Endothelial cell of umbilical vein (primary cell): ENCODE measurements around the gene UQCRHL. TPM values are rescaled to one million over a fixed set of nuclear protein-coding genes. Genes with fewer than 3 reads are reported as not detected.

Experiments
- BruUV-seq: library from RNA; stranded (reverse); fragments of 400-500 nt; replicated peaks from 2 replicates; lab custom pipeline; 2021; lab: Mats Ljungman, UMichigan
- CTCF ChIA-PET: fragments of 300-600, 350-600 bp; sonication (Branson Sonifier 250); formaldehyde crosslinking; loops from one replicate; lab custom pipeline; 2021; ENCODE audit warnings: antibody characterized with exemption, inconsistent platforms; lab: Charles Lee
- POLR2A ChIA-PET: fragments of 300-600, 350-600 bp; sonication (Branson Sonifier 250); formaldehyde crosslinking; loops from one replicate; lab custom pipeline; 2021; ENCODE audit warnings: antibody characterized with exemption, inconsistent platforms; lab: Charles Lee
- DNase-seq: peaks from one replicate; pipeline ENCODE4 v3.0.0-alpha.2; 2011; ENCODE audit warnings: low read depth, low spot score
- FAIRE-seq: peaks from 2 replicates; lab custom pipeline; 2011; peaks lifted over from hg19 to GRCh38; lab: Jason Lieb, UNC
- H2AFZ ChIP-seq: 2 replicates; pipeline ENCODE4 v1.6.0; 2012; ENCODE audit warnings: low read depth, low read length, control low read depth, inconsistent platforms
- H3K27ac ChIP-seq: 2 replicates; pipeline ENCODE4 v1.5.1; 2011; ENCODE audit warnings: low read depth, mild to moderate bottlenecking, control low read depth, low read length, moderate library complexity; ENCODE audit not compliant: insufficient read depth
- H3K27me3 ChIP-seq, 2 experiments: 2 replicates each; pipeline versions ENCODE4 v1.6.0 to v1.6.1; 2011; ENCODE audit warnings: low read length in 2 of 2, mixed read lengths in 1 of 2; ENCODE audit not compliant: control insufficient read depth in 2 of 2, insufficient read depth in 2 of 2
- H3K36me3 ChIP-seq, 2 experiments: 2 replicates in 1 of 2; 3 replicates in 1 of 2; pipeline ENCODE4 v1.5.1; 2011; ENCODE audit warnings: low read length in 2 of 2, mild to moderate bottlenecking in 1 of 2, moderate library complexity in 1 of 2; ENCODE audit not compliant: control insufficient read depth in 2 of 2, insufficient read depth in 2 of 2; ENCODE audit errors: extremely low read depth in 1 of 2
- H3K4me1 ChIP-seq: 3 replicates; pipeline ENCODE4 v1.5.1; 2011; ENCODE audit warnings: mild to moderate bottlenecking, low read length; ENCODE audit not compliant: control insufficient read depth, insufficient read depth; ENCODE audit errors: extremely low read depth
- H3K4me2 ChIP-seq: 2 replicates; pipeline ENCODE4 v1.6.1; 2011; ENCODE audit warnings: low read length, control low read depth, mixed read lengths; ENCODE audit not compliant: insufficient read depth
- H3K4me3 ChIP-seq, 3 experiments: fragments of 200-600 bp in 1 of 3; sonication (generic), shearing (Covaris generic) in 1 of 3; replicated peaks in 1 of 3; 2 replicates each; pipeline ENCODE4 v1.5.1; 2011 to 2016; ENCODE audit warnings: control low read depth in 3 of 3, low read length in 3 of 3, mild to moderate bottlenecking in 2 of 3, inconsistent platforms in 1 of 3, low read depth in 1 of 3, moderate library complexity in 1 of 3; ENCODE audit not compliant: insufficient read depth in 1 of 3
- H3K79me2 ChIP-seq: 2 replicates; pipeline ENCODE4 v1.6.0; 2012; ENCODE audit warnings: low read length, inconsistent platforms; ENCODE audit not compliant: control insufficient read depth, insufficient read depth
- H3K9ac ChIP-seq: replicated peaks from 2 replicates; pipeline ENCODE3; 2011; ENCODE audit warnings: low read length, control low read depth; ENCODE audit not compliant: insufficient read depth; ENCODE audit errors: extremely low read depth
- H3K9me1 ChIP-seq: replicated peaks from 3 replicates; pipeline ENCODE4 v1.6.0; 2011; ENCODE audit warnings: mild to moderate bottlenecking, low read length; ENCODE audit not compliant: control insufficient read depth, insufficient read depth; ENCODE audit errors: extremely low read depth
- H3K9me3 ChIP-seq: replicated peaks from 2 replicates; pipeline ENCODE4 v1.5.1; 2012; ENCODE audit warnings: low read length, inconsistent platforms; ENCODE audit not compliant: control insufficient read depth, insufficient read depth
- H4K20me1 ChIP-seq: replicated peaks from 2 replicates; pipeline ENCODE3; 2011; ENCODE audit warnings: mild to moderate bottlenecking, low read length; ENCODE audit not compliant: control insufficient read depth, insufficient read depth; ENCODE audit errors: extremely low read depth
- EZH2 ChIP-seq: IDR thresholded peaks from 2 replicates; pipeline ENCODE4 v1.6.1; 2012; ENCODE audit warnings: borderline replicate concordance, low read depth, mild to moderate bottlenecking, moderate library complexity, low read length, inconsistent platforms; ENCODE audit not compliant: severe bottlenecking
- FOS ChIP-seq: IDR thresholded peaks from 2 replicates; pipeline ENCODE4 v1.6.1; 2011; ENCODE audit warnings: mild to moderate bottlenecking, low read length, moderate library complexity, borderline replicate concordance; ENCODE audit not compliant: insufficient read depth
- GATA2 ChIP-seq: IDR thresholded peaks from 2 replicates; pipeline ENCODE4 v1.7.0; 2011; ENCODE audit warnings: low read depth, mild to moderate bottlenecking, moderate library complexity, mixed read lengths, low read length; ENCODE audit not compliant: insufficient read length, insufficient read depth
- JUN ChIP-seq: IDR thresholded peaks from 2 replicates; pipeline ENCODE4 v1.6.1; 2011; ENCODE audit warnings: borderline replicate concordance, low read depth; ENCODE audit not compliant: insufficient read length, insufficient read depth
- MYC ChIP-seq: IDR thresholded peaks from one replicate; pipeline ENCODE4 v1.6.1; 2011; ENCODE audit warnings: mild to moderate bottlenecking, low read depth, low read length
- POLR2A ChIP-seq: IDR thresholded peaks from 2 replicates; pipeline ENCODE4 v1.6.1; 2012; ENCODE audit warnings: low read depth, mild to moderate bottlenecking, control low read depth, low read length
- POLR2AphosphoS5 ChIP-seq: IDR thresholded peaks from 2 replicates; pipeline ENCODE4 v1.6.1; 2012; ENCODE audit warnings: low read depth, mild to moderate bottlenecking, control low read depth, low read length, moderate library complexity; ENCODE audit not compliant: insufficient read depth
- dilution Hi-C: fragments of 300-500 bp; cut with MboI; formaldehyde crosslinking; loops from one replicate; pipeline ENCODE4 v1.15.0; 2019; ENCODE audit warnings: low sequenced_read_pairs; ENCODE audit not compliant: extremely low pct_ligation_motif_present
- intact Hi-C: fragments of 100-400 bp; cut with micrococcal nuclease; formaldehyde crosslinking; loops from one replicate; pipeline ENCODE4 v1.10.0; 2022
- polyA plus RNA-seq, 4 experiments: library from polyadenylated mRNA; depleted of rRNA in 3 of 4; stranded (reverse) in 3 of 4; unstranded in 1 of 4; fragments of >200 nt; gene quantifications; 2 replicates each; pipeline versions ENCODE4 v1.2.1 to v1.2.3, GENCODE V29; 2011 to 2012; ENCODE audit warnings: missing spikeins in 1 of 4
- total RNA-seq: library from RNA; stranded (reverse); gene quantifications from 2 replicates; pipeline ENCODE4 v1.2.3, GENCODE V29; 2021
- TF ChIP-seq, protein P1 (sequence below): IDR thresholded peaks from 2 replicates; pipeline ENCODE4 v1.6.1; 2011; ENCODE audit not compliant: insufficient read depth, insufficient read length
- TF ChIP-seq, protein P2 (sequence below), 2 donors: IDR thresholded peaks; 1 replicate in 1 of 2; 2 replicates in 1 of 2; pipeline ENCODE4 v1.5.1; 2011; ENCODE audit warnings: low read length in 2 of 2, mild to moderate bottlenecking in 2 of 2, moderate library complexity in 2 of 2, control low read depth in 1 of 2, inconsistent platforms in 1 of 2, low read depth in 1 of 2; ENCODE audit not compliant: insufficient read depth in 1 of 2; ENCODE audit errors: extremely low read depth in 1 of 2

The UQCRHL gene
- total and polyA plus RNA-seq, 2 donors (not counting 3 experiments of a cell fraction or from before 2014, with no cell fraction given) = 0.92 to 1.4 TPM

DNA sequence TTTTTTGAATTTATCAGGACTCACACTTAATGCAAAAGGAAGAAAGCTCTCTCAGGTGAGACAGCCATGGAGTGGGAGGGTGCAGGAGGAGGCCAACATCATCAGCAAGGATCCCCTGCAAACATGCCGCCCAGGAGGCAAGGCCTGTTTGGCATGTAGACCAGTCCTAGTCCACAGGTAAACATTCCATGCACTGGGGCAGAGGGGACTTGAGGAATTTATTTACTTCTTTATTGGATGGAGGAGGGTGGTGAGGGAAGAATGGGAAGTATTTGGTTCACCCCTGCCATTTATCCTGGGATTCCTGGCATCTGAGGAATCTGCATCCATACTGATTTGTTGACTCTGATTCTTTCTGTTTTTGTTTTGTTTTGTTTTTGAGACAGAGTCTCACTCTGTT, 1.5 kb upstream of the UQCRHL start:
- Histone ChIP-seq H3K27me3 (no peaks in the 10 kb centered on the region), H3K4me2 (no peak overlapping the region), H3K79me2 (no peaks in the 10 kb centered on the region), H3K4me1 (no peaks in the 10 kb centered on the region), H3K9me3 (no peaks in the 10 kb centered on the region), H3K9me1 (no peaks in the 10 kb centered on the region), H2AFZ (no peak overlapping the region), H3K27ac (no peak overlapping the region), H3K9ac (no peak overlapping the region), H3K36me3 (no peaks in the 10 kb centered on the region), H3K4me3 (no peak overlapping the region), H4K20me1 (no peaks in the 10 kb centered on the region)
- POLR2A ChIA-PET = no interaction called here
- FAIRE-seq (no peak), DNase-seq (no peak)
- CTCF ChIA-PET = no interaction called here
- BruUV-seq = no TSS peak
- TF ChIP-seq POLR2AphosphoS5 (no peak), FOS (no peak), EZH2 (no peak), POLR2A (no peak), MYC (no peak), JUN (no peak), GATA2 (no peak)
- TF ChIP-seq, protein P1, sequence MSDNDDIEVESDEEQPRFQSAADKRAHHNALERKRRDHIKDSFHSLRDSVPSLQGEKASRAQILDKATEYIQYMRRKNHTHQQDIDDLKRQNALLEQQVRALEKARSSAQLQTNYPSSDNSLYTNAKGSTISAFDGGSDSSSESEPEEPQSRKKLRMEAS = no peak
- TF ChIP-seq, protein P2, sequence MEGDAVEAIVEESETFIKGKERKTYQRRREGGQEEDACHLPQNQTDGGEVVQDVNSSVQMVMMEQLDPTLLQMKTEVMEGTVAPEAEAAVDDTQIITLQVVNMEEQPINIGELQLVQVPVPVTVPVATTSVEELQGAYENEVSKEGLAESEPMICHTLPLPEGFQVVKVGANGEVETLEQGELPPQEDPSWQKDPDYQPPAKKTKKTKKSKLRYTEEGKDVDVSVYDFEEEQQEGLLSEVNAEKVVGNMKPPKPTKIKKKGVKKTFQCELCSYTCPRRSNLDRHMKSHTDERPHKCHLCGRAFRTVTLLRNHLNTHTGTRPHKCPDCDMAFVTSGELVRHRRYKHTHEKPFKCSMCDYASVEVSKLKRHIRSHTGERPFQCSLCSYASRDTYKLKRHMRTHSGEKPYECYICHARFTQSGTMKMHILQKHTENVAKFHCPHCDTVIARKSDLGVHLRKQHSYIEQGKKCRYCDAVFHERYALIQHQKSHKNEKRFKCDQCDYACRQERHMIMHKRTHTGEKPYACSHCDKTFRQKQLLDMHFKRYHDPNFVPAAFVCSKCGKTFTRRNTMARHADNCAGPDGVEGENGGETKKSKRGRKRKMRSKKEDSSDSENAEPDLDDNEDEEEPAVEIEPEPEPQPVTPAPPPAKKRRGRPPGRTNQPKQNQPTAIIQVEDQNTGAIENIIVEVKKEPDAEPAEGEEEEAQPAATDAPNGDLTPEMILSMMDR (IDR thresholded peaks at IDR 0.05; ENCODE audit: extremely low read depth in 1 of 2, insufficient read depth in 1 of 2, low read depth in 1 of 2, low read length in 2 of 2) = no peak
- dilution Hi-C loops = no loop called here
- intact Hi-C loops = no loop called here
